Measurements from ENCODE around the gene SMIM29. TPM values are rescaled to one million over a fixed set of nuclear protein-coding genes. Genes with fewer than 3 reads are reported as not detected.
"Not testable (repeated sequence)": the region's sequence is repeated elsewhere in the genome, so short reads cannot be mapped to it uniquely, and the experiment has no call there.

SMIM29 gene
- total RNA-seq, 1 experiment from 2014 or later = 25.1 TPM

GRCh38 chr6:34252395-34252794 lies 3.6 kb upstream of the SMIM29 start:
- H3K9ac ChIP-seq (ENCODE audit: low read length); intact Hi-C loops (cut with micrococcal nuclease); H3K36me3 ChIP-seq (ENCODE audit: control insufficient read depth in 1 of 2, insufficient read depth in 2 of 2, low read length in 2 of 2); H2AFZ ChIP-seq (ENCODE audit: low read depth, low read length, poor library complexity, severe bottlenecking); H3K9me2 ChIP-seq (ENCODE audit: insufficient read depth); DNase-seq (ENCODE audit: low read depth, low spot score); ATAC-seq; CTCF ChIA-PET; H3K9me3 ChIP-seq (ENCODE audit: control insufficient read depth in 1 of 2, insufficient read depth in 1 of 2, low read depth in 1 of 2, low read length in 2 of 2); H4K20me1 ChIP-seq (ENCODE audit: insufficient read depth); H3K4me2 ChIP-seq (ENCODE audit: low read length); H3K4me3 ChIP-seq (replicated peaks in 1 of 2; ENCODE audit: low read depth in 1 of 2, low read length in 2 of 2); POLR2A ChIA-PET; H3K27ac ChIP-seq (ENCODE audit: low read depth, low read length); H3K27me3 ChIP-seq (ENCODE audit: insufficient read depth, low read length); RAD21 ChIA-PET (ENCODE audit: low non-redundant PET in 1 of 2, low total read pairs in 2 of 2, uncharacterized antibody in 2 of 2, unreplicated experiment in 2 of 2); BruUV-seq (replicated peaks); H3K79me2 ChIP-seq (ENCODE audit: insufficient read depth, low read length): not testable (repeated sequence)
- peaks cover 11 to 25% of the 10 kb centered on the region in 2 experiments; a peak in 3 of 4 replicates for H3K4me1 ChIP-seq (ENCODE audit: control insufficient read depth in 1 of 2, insufficient read depth in 2 of 2, low read length in 2 of 2)

- TF ChIP-seq YY1 (IDR thresholded peaks at IDR 0.05; ENCODE audit: extremely low read depth, insufficient replicate concordance, low read depth, low read length) = no peak
- TF ChIP-seq CTCF (IDR thresholded peaks at IDR 0.05 in 2 of 3, conservative IDR thresholded peaks at IDR 0.05 in 1 of 3; ENCODE audit: borderline replicate concordance in 1 of 3, insufficient read depth in 1 of 3, low read depth in 2 of 3, low read length in 2 of 3) = no peak
- TF ChIP-seq EZH2phosphoT487 (IDR thresholded peaks at IDR 0.05; ENCODE audit: borderline replicate concordance) = no peak
- TF ChIP-seq ELF1 (IDR thresholded peaks at IDR 0.05; ENCODE audit: borderline replicate concordance, low read depth) = no peak
- TF ChIP-seq EZH2 (IDR thresholded peaks at IDR 0.05) = no peak
- TF ChIP-seq REST (IDR thresholded peaks at IDR 0.05; ENCODE audit: low read depth) = no peak
- TF ChIP-seq FOSL1 (IDR thresholded peaks at IDR 0.05; ENCODE audit: low read depth) = no peak
- TF ChIP-seq SIN3A (IDR thresholded peaks at IDR 0.05; ENCODE audit: low read depth) = no peak
- TF ChIP-seq RAD21 (IDR thresholded peaks at IDR 0.05; ENCODE audit: low read depth) = no peak
- no peak for TF ChIP-seq POLR2A (IDR thresholded peaks at IDR 0.05; ENCODE audit: borderline replicate concordance, extremely low read depth, insufficient read depth, insufficient read length)
- TF ChIP-seq TCF7L2 (IDR thresholded peaks at IDR 0.05; ENCODE audit: borderline replicate concordance, extremely low read depth, insufficient read depth, insufficient read length) = no peak
- no peak overlapping the region for H2AFZ ChIP-seq (ENCODE audit: low read depth, low read length, poor library complexity, severe bottlenecking)
- no TSS peak for BruUV-seq (replicated peaks)
- no peak for DNase-seq (ENCODE audit: low read depth, low spot score)
- no peaks in the 10 kb centered on the region for H3K9me2 ChIP-seq (ENCODE audit: insufficient read depth)
- H3K4me2 ChIP-seq (ENCODE audit: low read length) = peak overlapping the region; percentile 100
- ChIA-PET RAD21 (ENCODE audit: low non-redundant PET in 1 of 2, low total read pairs in 2 of 2, uncharacterized antibody in 2 of 2, unreplicated experiment in 2 of 2) (interaction anchor here (0.6 to 1.0 kb wide), 5 partner anchors 54 to 360 kb away, joined by 3 to 6 read pairs (median 3); no protein-coding TSS in a partner anchor), CTCF (interaction anchor here (0.6 to 4.9 kb wide), 9 partner anchors 13 to 890 kb away, joined by 3 to 69 read pairs (median 7); partner anchors contain the start of gene HMGA1), POLR2A (interaction anchor here (0.9 to 4.9 kb wide), 6 partner anchors 10 to 176 kb away, joined by 3 to 38 read pairs (median 4); partner anchors contain the start of genes HMGA1 and RPS10)
- H3K27ac ChIP-seq (ENCODE audit: low read depth, low read length) = peak overlapping the region; percentile 28; the same call in 1 of the 2 replicates
- ATAC-seq = peak; percentile 17
- H3K9me3 ChIP-seq (ENCODE audit: control insufficient read depth in 1 of 2, insufficient read depth in 1 of 2, low read depth in 1 of 2, low read length in 2 of 2) = no peaks in the 10 kb centered on the region
- no peaks in the 10 kb centered on the region for H3K27me3 ChIP-seq (ENCODE audit: insufficient read depth, low read length)
- peak overlapping the region; percentile 81 for H3K9ac ChIP-seq (ENCODE audit: low read length)
- intact Hi-C loops (cut with micrococcal nuclease) = loop anchor here (1.0 to 2.0 kb wide), 3 partner anchors 143 to 360 kb away; partner anchors contain the start of gene NUDT3
- H4K20me1 ChIP-seq (ENCODE audit: insufficient read depth) = no peaks in the 10 kb centered on the region
- no peaks in the 10 kb centered on the region for H3K79me2 ChIP-seq (ENCODE audit: insufficient read depth, low read length)
- peaks cover 24 to 52% of the 10 kb centered on the region in 2 experiments; a peak in 3 of 4 replicates for H3K4me1 ChIP-seq (ENCODE audit: control insufficient read depth in 1 of 2, insufficient read depth in 2 of 2, low read length in 2 of 2)
- peak overlapping the region; percentile 80 to 87 for H3K4me3 ChIP-seq (replicated peaks in 1 of 2; ENCODE audit: low read depth in 1 of 2, low read length in 2 of 2)
- peaks cover 0 to 9% of the 10 kb centered on the region in 2 experiments; a peak in 1 of 4 replicates for H3K36me3 ChIP-seq (ENCODE audit: control insufficient read depth in 1 of 2, insufficient read depth in 2 of 2, low read length in 2 of 2)
Measured at GRCh38 chr6:34249469-34250261, 859 bp upstream of the SMIM29 start.
